Measurements from ENCODE around the gene DPP9.
A peak's percentile ranks its signal among the peaks of the same experiment; 100 is the strongest.
"Not testable (repeated sequence)": the region's sequence is repeated elsewhere in the genome, so short reads cannot be mapped to it uniquely, and the experiment has no call there.

The DPP9 gene

DNA sequence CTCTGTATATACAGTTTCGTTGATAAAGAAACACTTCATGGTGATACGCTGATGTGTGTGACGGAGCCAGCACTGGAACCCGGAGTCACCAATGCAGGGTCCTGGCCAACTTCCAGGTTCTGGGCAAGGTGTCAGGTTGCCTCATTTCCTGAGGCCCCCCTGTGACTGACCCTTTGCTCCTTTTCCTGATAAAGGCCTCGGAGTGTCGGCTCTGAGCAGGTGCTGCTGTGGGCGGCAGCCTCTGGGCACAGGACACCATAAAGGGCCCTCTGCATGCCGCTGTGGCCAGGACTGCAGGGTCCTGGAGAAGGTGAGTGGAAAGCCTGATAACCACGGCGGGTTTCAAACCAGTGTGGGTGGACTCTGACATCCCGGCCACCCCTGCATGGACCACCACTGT lies 36.2 kb downstream of the DPP9 start:
- DNase-seq (ENCODE audit: low spot score) = no peak

DNA sequence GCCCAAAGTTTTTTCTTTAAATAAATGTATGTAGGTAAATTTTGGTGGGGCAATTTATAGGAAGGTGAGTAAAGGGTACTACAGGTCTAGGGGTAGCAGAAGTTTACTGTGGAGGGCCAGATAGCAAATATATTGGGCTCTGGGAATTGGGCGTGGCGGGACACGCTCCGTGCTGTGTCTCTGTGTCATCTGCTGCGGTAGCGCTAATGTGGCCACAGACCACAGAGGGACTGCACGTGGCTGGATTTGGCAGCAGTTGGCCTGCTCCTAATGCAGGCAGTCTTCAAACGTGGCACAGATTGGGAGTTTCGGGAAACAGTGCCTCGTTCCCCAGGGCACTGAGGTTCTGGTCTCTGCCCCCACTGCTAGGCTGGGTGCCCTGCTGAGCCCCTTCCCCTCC lies 36.9 kb downstream of the DPP9 start:
- DNase-seq (ENCODE audit: low spot score) = no peak

DNA sequence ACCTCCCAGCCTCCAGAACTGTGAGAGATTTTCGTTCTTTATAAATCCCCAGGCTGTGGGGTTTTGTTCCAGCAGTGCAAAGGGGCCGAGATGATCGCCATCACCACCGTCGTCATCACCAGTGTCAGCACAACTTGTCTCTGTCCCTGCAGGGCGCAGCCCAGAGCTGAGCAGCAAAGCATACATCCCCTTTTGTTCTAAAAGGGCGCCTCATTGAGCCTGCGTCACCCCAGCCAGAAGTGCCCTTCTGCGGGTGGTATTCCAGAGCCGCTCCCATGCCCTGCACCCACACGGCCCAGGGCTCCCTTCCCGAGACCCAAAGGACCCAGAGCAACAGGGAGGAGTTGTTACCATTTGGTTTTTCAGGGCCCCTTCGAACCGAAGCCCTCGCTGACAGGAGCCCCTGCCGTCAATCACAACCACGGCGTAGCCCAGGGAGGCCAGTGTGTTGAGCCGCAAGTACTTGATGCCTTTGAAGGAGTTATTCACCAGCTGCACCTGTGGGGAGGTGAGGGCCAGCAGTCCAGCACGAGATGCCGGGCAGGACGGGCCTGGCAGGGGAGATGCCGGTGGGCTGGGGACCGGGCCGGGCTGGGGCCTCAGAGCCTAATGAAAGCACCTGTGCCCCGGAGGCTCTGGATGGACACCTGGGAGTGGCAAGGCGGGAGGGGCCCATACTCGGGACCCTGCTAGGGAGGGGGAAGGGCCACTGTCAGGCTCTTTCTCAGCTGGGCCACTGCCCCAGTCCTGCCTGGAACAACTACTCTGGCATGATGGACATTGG lies 39.1 kb downstream of the DPP9 start:
- no peak for DNase-seq (ENCODE audit: low spot score)

DNA sequence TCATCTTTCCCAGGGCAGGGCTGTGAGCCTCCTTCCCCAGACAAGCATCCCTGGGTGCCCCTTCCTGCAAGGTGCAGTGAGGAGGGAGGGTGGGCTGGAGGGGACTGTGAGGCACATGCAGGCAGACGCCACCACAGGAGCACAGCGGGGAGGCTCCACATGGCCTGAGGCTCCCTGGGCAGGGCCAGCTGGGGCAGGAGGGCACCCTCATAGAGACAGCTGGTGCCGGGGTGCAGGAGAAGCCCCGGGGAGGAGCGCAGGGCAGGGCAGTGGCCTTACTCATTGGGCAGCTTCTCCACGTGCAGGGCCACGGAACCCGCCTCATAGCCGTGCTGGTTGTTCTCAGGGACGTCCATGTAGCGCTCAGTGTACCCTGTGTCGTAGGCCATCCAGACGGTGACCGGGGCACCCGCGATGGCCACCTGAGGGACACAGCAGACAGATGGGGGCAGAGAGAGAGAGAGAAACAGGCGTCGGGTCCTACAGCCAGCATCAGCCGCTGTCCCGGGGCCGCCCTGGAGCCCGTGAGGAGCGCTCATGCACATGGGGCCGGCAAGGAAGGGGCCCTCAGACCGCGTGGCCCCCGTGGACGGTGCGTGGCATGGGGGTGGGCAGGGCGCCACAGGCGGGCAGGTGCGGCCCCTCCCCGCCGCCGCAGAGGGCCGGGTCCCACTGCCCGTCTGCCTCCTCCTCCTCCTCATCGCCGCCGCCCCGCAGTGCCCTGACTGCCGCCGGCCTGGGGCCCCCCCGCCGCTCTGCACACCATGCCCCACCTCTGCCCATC lies 41.0 kb downstream of the DPP9 start:
- DNase-seq (ENCODE audit: low spot score) = no peak

DNA sequence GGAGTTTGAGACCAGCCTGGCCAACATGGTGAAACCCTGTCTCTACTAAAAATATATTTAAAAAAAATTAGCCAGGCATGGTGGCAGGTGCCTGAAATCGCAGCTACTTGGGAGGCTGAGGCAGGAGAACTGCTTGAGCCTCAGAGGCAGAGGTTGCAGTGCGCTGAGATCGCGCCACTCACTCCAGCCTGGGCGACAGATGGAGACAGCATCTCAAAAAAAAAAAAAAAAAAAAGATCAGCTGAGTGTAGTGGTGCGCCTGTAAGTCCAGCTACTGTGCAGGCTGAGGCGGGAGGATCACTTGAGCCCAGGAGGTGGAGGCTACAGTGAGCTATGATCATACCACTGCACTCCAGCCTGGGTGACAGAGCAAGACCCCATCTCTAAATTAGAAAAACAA lies 43.6 kb downstream of the DPP9 start:
- not testable (repeated sequence) for DNase-seq (ENCODE audit: low spot score)

DNA sequence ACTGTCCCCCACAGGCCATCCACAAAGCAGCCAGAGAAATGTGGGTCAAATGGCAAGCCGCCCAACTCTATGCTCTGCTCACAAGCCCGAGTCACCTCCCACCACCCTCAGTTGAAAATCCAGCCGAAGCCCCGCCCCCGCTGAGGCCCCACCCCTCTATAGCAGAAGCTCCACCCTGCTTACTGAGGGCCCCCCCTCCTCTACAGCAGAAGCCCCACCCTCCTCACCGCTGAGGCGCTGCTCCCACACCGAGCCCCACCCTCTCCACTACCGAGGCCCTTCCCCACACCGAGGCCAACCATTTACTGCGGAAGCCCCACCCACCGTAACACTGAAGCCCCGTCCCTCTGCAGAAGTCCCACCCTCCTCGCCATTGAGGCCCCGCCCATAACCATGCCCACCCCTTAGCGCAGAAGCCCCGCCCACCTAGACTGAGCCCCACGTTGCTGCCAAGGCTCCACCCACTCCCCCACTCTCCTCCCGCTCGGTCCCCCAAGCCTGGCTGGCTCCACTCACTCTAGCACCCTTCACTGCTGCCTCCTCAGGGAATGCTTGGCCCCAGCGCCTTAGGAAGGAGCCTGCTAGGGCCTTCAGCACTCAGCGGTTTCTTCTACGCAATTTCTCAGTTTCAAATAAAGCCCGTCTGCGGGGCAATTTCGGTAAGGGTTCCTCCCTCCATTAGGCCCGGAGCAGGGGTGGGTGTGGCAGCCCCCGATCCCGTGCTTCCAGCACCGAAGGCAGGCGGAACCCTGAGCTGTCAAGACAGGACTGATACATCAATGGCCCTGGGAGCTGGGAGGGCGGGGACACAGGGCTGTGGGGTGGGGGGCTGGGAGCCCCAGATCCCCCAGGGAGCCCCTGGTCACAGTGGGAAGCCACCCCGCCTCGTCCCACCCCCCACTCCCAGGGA lies 44.5 kb downstream of the DPP9 start:
- no peak for DNase-seq (ENCODE audit: low spot score)

DNA sequence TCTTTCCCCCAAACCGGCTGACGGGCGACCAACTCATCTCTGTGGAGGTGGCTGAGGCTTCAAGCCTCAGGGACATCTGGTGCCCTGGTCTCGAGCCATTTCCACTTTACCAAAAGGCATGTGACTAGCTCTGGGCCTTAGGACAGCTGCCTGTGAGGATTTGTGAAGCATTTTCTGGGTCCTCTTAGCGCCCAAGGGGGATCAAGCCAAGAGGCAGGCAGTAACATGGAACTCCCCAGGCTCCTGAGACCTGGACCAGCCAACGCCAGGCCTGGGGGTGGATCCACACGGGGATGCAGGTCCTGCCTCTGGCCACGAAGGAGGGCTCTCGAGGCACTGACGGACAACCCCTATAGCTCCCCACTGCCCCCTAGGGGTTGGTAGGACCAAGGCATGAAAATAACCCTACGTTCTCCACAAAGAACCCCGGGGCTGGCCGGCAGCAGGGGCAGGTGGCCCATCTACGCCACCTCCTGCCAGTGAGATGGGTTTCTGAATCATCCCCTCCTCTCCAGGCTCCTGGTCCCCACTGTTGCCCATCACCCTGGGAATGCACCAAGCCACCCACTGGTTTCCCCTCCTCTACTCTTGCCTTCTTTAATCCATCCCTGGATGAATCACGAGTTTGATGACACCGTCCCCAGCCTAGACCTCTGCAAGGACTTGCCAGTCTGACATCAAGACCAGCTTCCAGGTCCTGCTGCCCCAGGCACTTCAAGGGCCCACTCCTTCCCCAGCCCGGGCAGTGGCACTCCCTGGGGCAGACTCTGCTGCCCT lies 46.5 kb downstream of the DPP9 start:
- no peak for DNase-seq (ENCODE audit: low spot score)

DNA sequence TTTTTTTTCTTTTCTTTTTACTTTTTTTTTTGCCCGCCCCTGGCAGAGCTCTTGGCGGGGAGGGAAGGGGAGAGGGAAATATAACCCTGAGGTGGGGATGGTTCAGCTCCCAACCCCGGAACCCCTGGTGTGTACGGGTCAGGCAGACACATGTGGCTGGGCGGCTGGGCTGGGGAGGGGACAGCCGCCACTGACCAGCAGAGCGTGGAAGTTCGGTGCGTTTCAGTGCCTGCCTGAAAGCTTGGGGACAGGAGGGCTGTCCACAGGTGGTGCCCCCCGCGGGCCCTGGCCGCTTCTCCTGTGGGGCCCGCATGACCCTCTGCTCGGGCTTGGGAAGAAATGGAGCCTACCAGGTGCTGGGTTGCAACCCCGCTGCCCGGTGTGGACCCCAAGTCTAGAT lies 48.3 kb downstream of the DPP9 start:
- DNase-seq (ENCODE audit: low spot score) = no peak

DNA sequence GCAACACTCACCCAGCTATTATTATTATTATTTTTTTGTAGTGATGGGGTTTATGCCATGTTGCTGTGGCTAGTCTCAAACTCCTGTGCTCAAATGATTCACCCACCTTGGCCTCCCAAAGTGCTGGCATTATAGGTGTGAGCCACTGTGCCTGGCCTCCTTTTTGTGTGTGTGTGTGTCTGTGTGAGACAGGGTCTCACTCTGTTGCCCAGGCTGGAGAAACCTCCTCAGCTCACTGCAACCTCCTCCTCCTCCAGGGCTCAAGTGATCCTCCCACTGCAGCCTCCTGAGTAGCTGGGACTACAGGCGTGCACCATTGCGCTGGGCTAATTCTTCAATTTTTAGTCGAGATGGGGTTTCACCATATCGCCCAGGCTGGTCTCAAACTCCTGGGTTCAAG lies 49.9 kb downstream of the DPP9 start:
- DNase-seq (ENCODE audit: low spot score) = no peak

DNA sequence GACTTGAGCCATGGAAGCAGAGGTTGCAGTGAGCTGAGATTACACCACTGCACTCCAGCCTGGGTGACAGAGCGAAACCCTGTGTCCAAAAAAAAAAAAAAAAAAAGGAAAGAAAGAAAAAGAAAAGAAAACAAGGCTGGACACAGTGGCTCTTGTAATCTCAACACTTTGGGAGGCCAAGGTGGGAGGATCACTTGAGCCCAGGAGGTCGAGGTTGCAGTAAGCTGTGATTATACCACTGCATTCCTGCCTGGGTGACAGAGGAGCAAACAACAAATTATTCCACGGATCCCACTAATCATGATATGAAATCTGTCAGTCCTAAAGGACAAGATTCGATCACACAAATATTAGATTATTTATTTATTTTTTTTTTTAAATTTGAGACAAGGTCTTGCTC lies 50.4 kb downstream of the DPP9 start:
- no peak for DNase-seq (ENCODE audit: low spot score)

DNA sequence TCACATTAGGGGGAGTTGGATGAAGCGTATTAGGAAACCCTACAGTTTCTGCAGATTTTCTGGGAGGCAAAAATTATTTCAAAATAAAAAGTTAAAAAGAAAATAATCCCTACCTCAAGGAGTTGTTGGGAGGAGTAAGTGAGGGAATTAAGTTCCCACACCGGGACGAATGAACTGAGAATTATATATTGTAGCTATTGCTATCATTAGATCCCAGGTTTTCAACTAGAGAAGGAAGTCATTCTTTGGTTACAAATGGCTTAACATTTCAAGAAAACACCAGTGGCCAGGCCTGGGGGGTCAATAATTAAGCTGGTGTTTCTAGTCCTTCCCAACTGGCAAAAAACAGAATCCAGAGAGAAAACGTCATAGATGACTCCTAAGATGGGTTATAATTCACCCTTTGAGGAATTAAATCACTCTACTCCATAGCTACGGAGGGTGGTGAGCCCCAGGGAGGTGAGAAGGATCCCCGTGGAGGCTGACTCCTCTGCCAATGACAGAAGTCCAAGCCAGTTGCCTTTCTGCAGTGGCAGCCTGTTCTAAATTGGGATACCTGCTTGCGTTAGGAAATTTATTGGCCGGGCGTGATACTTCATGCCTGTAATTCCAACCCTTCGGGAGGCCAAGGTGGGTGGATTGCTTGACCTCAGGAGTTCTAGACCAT lies 52.3 kb downstream of the DPP9 start:
- no peak for DNase-seq (ENCODE audit: low spot score)

DNA sequence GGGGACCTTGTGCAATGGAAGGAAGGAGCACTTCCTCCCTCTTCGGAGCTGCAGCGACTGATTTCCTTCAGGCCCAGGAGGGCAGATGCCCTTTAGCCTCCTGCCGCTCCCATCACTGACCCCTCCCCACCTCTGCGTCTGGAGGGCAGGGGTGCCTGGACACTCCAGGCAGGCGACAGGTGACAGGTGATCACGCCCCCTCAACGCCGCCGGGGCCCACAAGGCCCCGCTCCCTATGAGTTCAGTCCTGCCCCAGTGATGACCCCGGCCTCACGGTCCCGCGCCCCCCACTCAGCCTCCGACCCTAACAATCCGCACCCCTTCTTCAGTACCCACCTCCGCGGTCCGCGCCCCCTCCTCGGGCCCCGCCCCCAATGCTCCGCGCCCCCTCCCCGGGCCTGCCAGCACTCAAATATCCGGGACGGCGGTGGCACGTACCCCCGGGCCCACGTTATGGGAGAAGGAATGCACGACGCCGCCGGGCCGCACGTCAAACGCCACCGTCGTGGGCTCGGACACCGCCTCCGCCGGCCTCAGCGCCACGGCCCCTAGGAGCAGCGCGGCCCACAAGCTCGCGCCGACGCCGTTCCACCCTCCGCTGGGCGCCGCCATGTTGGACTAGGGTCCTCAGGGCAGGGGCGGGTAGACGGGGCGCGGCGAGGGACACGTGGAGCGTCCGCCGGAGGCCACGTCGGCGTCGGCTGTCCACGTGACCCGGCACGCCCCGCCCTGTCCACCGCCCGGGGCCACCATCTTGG lies 53.7 kb downstream of the DPP9 start, which contains the start of gene MYDGF:
Gene MYDGF, minus strand, starts transcription at position 620 of the 758 bp plus-strand sequence. Its CDS starts 8 bp downstream, at position 612.
- peak; percentile 99 for DNase-seq (ENCODE audit: low spot score)

DNA sequence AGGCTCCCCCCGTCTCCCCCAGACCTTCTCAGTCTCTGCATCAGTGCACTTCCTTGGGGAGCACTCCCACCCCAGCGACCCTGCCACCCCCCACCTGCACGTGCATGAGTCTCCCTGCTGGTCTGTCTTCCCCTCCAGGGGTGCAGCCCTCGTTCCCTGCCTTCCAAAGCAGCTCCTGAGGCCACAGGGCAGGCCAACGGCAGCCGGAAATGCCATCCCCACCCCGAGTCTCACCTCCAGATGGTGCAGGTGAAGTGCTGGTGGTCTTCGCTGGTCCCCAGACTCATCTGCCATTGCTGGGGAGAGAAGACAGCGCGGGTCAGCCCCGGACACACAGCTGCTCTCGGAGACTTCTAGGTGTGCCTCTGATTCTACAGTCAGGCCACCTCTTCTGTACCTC lies 59.0 kb downstream of the DPP9 start:
- DNase-seq (ENCODE audit: low spot score) = no peak

DNA sequence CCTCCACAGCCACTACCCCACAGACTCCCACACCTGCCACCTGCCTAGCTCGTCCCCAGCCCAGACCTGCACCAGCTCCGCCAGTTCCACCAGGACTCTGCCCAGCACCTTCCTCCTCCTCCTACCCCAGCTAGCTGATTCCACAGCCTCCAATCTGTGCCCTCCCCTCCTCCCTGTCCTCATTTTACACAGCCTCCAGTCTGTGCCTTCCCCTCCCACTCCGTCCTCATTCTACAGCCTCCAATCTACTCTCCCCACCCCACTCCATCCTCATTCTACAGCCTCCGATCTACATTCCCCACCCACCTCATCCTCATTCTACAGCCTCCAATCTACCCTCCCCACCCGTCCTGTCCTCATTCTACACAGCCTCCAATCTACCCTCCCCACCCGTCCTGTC lies 60.8 kb downstream of the DPP9 start:
- no peak for DNase-seq (ENCODE audit: low spot score)

DNA sequence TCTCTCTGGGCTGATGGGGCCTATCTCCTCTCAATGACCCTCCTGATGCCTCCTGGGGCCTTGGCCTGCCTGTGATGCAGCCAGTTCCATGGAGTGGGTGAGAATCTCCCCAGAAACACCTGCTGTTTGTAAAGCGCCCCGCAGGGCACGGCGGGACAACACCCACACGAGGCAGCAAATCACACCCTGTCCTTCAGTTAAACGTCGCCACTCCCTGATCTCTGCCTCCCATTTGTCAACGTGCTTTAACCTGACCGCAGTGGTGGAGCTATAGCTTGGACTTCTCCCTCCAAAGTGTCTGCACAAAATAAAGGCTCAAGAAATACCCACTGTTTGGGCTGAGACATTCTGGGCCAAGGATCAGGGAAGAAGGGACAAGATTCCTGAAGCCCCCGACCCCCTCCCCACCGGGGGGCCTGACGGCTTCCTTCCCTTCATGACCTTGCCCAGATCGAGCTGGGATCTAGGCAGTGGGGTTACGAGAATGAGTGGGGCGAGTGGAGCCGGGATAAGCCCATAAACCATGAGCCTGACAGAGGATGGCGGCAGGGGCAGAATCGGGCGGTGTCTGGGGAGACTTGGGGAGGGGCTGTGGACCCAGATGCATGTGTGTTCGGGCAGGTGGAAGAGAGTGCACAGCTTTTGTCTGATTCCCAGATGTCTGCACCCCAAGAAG lies 61.5 kb downstream of the DPP9 start:
- no peak for DNase-seq (ENCODE audit: low spot score)

DNA sequence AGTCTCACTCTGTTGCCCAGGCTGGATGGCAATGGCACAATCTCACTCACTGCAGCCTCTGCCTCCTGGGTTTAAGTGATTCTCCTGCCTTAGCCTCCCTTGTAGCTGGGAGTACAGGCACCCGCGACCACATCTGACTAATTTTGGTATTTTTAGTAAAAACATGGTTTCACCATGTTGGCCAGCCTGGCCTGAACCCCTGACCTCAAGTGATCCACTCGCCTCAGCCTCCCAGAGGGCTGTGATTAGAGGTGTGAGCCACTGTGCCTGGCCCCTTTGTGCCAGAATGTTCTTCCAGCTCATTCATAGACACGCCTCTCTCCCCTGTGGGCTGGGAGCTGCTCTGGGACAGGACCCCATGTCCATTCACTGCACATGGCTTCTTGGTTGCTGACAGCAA lies 62.6 kb downstream of the DPP9 start:
- no peak for DNase-seq (ENCODE audit: low spot score)

DNA sequence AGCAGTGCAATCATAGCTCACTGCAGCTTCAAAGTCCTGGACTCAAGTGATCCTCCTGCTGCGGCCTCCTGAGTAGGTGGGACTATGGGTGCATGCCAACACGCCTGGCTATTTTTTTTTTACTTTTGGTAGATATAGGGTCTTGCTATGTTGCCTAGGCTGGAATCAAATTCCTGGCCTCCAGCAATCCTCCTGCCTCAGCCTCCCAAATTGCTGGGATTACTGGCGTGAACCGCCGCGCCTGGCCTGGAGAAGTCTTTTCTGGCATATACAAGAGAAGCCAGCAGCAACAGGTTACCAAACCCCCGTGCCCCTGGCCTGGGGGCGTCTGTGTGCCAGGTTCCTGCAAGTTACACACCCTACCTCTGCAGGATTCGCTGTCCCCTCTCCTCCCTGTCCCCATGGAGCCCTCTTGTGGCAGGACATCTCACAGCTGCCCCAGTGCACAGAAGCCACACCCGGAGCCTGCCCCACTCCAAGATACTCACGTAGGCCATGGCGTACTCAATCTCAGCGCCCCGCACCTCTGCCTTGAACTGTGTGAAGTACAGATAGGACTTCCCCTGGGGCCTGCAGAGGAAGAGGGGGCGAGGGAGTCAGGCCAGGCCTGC lies 63.4 kb downstream of the DPP9 start:
- no peak for DNase-seq (ENCODE audit: low spot score)

DNA sequence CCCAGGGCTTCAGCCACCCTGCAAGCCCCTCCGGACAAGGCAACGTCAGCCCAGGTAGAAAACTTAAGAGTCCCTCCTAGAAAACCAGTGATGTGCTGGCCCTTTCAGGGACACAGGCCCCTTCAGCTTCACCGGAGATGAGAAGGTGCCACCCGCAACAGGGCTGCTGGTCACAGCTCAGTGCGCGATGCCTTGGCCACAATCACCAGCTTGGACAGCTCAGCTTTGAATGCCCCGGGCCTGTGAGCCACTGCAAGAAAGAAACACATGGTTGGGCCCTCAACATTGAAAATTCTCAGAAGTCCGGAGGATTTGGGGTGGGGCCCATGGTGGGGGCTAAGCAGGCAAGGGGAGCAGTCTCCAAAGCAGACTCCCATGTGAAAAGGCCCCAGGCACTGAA lies 65.8 kb downstream of the DPP9 start:
- DNase-seq (ENCODE audit: low spot score) = no peak

DNA sequence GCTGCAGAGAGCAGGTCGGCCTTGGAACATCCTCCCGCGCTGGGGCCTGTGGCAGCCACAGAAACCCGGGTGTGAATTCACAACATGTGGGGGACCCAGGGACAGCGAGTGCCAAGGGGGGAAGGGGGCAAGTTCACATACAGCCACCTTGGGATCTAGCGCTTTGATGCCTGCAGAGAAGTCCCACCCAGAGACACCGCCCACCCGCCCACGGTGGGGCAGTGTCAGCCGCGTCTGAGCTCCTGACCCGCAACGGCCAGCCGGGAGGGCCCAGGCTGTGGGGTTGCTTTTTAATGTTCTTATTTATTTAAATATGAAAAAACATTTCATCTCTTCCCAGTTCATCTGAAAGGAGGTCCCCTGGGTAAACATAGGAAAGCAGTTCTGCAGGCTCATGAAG lies 66.4 kb downstream of the DPP9 start:
- DNase-seq (ENCODE audit: low spot score) = no peak

All from germinal center (tissue), 1 donor.